ENCODE data around the gene KCNIP1. TPM values are rescaled to one million over a fixed set of nuclear protein-coding genes. Genes with fewer than 3 reads are reported as not detected.

The KCNIP1 gene
- total and polyA plus RNA-seq, 10 of the 15 experiments (the other 5 are each of a cell fraction or from before 2014, with no cell fraction given), result not detected

GRCh38 chr5:170466988-170467707 lies 36.7 kb upstream of the KCNIP1 start:
- H3K36me3 ChIP-seq (ENCODE audit: control insufficient read depth in 2 of 2, insufficient read depth in 2 of 2, low read length in 1 of 2), result no peaks in the 10 kb centered on the region
- intact Hi-C loops (cut with micrococcal nuclease; ENCODE audit: unreplicated experiment) (no loop called here), in situ Hi-C loops (cut with MboI) (no loop called here)
- no peak overlapping the region for H2AFZ ChIP-seq (ENCODE audit: control insufficient read depth, low read depth, low read length)
- H3K79me2 ChIP-seq (ENCODE audit: control insufficient read depth, insufficient read depth, low read length), result no peaks in the 10 kb centered on the region
- TF ChIP-seq SUZ12 (IDR thresholded peaks at IDR 0.05; ENCODE audit: unreplicated experiment) (no peak), CBX5 (IDR thresholded peaks at IDR 0.05; ENCODE audit: low read depth) (no peak), RCOR1 (conservative IDR thresholded peaks at IDR 0.05; ENCODE audit: low read depth, low read length) (no peak), RAD21 (IDR thresholded peaks at IDR 0.05; ENCODE audit: insufficient read depth, low read depth, low read length) (no peak), NBN (IDR thresholded peaks at IDR 0.05) (no peak), HSF1 (IDR thresholded peaks at IDR 0.05; ENCODE audit: low read depth, low read length) (no peak), NFYA (IDR thresholded peaks at IDR 0.05; ENCODE audit: borderline replicate concordance, low read depth, low read length) (no peak), ZNF384 (IDR thresholded peaks at IDR 0.05; ENCODE audit: borderline replicate concordance, low read depth, low read length) (no peak)
- ATAC-seq (peak; percentile 59), FAIRE-seq (no peak), DNase-seq (ENCODE audit: low read depth, low spot score) (no peak)
- no peaks in the 10 kb centered on the region for H4K20me1 ChIP-seq (ENCODE audit: control insufficient read depth, insufficient read depth)
- no peak overlapping the region for H3K27ac ChIP-seq (ENCODE audit: control insufficient read depth, insufficient read depth)
- no peak overlapping the region for H3K4me2 ChIP-seq (ENCODE audit: control insufficient read depth, insufficient read depth)
- H3K9me3 ChIP-seq (replicated peaks; ENCODE audit: control insufficient read depth, insufficient read depth, low read length), result no peaks in the 10 kb centered on the region
- ChIA-PET SMC1A (ENCODE audit: uncharacterized antibody, unreplicated experiment) (no interaction called here), RAD21 (ENCODE audit: unreplicated experiment) (no interaction called here), CTCF (no interaction called here), POLR2A (interaction anchor here (0.7 kb wide), 1 partner anchor 146 kb away, joined by 5 read pairs; no protein-coding TSS in a partner anchor)
- 45% methylated on average over 13 of the region's 13 CpGs for WGBS (ENCODE audit: insufficient coverage, insufficient replicate concordance, low lambda C conversion rate, missing lambda C conversion rate)
- no peak overlapping the region for H3K9ac ChIP-seq (ENCODE audit: control insufficient read depth, insufficient read depth, low read length)
- BruUV-seq (replicated peaks), result no TSS peak
- no peak overlapping the region for H3K4me3 ChIP-seq
- H3K27me3 ChIP-seq (replicated peaks in 1 of 2; ENCODE audit: control insufficient read depth in 2 of 2, insufficient read depth in 2 of 2, low read length in 1 of 2), result no peaks in the 10 kb centered on the region; a peak in 1 of 4 replicates
- H3K4me1 ChIP-seq (ENCODE audit: control insufficient read depth, insufficient read depth, low read length), result no peaks in the 10 kb centered on the region

All from GM12878 (cell line).